GM19438 (cell line): ENCODE measurements around the gene GPX6.
"Not testable (repeated sequence)": the region's sequence is repeated elsewhere in the genome, so short reads cannot be mapped to it uniquely, and the experiment has no call there.

ENCODE experiments used
- ATAC-seq: cut with Tn5 transposase; IDR thresholded peaks from one replicate; pipeline ENCODE4 v1.9.1; 2021; ENCODE audit warnings: low read depth; ENCODE audit not compliant: unreplicated experiment

Gene GPX6

DNA sequence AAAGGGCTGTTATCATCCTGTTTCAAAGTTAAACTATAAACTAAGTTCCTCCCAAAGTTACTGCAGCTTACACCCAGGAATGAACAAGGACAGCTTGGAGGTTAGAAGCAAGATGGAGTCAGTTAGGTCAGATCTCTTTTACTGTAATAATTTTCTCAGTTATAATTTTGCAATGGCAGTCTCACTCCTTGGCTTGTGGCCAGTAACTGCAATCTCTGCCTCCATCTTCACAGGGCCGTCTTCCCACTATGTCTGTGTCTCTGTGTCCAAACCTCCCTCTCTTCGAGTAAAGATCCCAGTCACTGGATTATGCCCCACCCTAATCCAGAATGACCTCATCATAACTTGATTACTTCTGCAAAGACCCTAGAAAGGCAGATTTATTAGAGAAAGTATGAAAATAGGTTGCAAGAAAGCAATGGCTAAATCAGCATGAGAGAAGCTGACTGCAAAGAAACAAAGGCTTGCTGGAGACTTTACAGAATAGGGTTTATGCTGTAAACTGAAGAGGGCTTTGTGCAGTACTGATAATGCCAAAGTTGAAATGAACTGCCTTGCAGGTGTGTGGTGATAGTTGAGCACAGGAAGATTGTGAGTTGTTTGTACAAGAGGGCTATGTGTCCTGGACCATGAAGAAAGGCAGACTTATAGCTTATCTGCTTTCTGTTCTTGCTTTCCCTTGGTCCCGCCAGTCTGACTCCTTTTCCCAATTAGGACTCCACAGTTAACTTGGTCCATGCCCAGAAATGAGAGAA lies 28.4 kb downstream of the GPX6 start:
- ATAC-seq = no peak

DNA sequence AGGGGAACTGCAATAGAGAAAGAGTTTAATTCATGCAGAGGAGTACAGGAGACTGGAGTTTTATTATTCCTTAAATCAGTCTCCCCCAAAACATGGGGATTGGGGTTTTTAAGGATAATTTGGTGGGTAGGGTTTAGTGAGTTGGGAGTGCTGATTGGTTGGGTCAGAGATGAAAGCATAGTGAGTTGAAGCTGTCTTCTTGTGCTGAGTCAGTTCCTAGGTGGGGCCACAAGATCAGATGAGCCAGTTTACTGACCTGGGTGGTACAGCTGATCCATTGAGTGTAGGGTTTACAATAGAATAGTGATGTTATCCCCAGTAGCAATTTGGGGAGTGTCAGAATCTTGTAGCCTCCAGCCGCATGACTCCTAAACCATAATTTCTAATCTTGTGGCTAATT lies 29.1 kb downstream of the GPX6 start:
- no peak for ATAC-seq

DNA sequence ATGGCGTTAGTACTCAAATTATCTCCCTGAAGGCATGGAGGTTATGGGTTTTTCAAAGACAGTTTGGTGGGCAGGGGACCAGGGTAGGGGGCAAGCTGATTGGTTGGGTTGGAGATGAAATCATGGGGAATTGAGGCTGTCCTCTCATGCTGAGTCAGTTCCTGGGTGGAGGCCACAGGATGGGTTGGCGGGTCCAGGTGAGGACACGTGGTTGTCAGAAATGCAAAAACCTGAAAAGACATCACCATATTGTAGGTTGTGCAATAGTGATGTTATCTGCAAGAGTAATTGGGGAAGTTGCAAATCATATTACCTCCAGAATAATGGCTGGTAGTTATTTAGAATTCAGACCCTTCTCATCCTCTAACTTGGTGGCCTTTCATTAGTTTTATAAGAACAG lies 30.1 kb downstream of the GPX6 start:
- ATAC-seq = no peak

DNA sequence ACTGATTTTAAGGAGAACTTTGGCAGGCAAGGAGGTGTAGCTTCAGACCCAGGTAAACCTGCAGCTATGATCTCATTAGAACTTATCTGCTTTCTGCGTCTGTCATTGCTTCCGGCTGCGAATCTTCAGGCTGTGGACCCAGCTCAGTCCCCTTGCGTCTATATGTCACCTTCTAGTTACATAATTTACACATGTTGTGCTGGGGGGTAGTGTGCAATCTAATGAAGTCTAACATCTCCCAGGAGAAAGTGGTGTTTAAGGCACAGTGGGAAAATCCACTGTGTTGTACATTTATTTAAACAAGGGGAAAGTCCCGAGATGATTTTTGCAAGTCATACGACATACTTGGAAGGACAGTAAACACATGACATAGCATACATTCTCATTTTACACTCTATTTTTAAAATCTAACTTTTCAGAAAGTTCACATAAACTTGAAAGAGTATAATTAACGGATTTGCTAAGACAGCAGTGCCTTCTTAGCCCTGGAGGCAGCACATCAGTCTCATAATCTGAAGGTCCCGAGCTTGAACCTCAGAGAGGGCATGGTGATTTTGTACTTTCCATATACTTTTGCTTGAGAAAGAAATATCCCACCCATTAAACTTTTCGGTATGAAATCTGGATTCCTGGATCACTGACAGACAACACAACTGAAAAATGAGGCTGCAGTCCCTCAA lies 35.2 kb downstream of the GPX6 start:
- no peak for ATAC-seq

DNA sequence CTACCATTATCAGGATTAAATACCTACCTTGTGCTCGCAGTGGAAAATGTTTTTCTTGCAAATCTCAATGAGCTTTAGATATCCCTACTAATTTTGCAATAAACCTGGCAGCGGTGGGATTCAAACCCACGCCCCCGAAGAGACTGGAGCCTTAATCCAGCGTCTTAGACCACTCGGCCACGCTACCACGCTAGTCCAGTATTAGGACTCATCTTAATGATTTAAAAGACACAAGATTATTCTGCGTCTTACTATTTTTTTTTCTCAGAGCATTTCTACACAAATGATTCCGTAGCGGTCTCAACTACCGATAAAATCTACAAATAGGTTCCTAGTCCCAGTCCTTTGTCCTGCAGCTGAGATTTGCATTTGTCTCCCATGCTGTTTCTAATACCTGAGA lies 37.1 kb downstream of the GPX6 start:
- ATAC-seq = no peak

DNA sequence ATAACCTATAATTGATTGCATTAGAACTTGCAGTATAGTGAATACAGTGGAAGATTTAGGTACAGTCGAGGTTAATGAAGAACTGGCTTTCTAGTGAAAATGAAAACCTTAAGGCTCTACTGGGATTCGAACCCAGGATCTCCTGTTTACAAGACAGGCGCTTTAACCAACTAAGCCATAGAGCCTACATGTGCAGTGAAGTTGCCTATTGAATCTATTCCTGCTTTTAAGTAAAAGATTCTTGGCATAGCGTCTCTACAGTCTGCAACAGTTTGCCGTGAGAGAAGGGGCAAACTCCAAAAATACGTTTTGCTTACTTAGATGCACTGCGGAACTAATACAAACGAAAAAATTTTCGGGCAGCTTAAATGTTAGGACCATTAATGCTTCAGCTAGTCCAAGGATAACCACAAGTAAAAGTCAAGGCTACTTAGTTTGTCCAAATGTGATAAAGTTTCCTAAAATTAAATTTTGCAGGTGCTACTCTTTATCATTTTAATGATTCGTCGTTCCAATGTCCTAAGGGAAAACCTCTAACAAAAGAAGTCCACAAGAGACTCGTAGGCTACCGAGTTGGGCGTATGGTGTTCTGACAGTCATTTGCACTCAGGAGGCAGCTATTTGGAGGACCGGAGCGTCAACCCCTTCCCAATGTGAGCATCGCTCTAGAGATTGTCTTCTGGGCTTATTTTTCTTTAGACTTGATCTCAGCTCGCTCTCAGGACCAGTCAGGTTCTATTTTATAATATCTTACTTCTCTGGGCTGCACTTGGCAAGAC lies 41.0 kb downstream of the GPX6 start:
- no peak for ATAC-seq

DNA sequence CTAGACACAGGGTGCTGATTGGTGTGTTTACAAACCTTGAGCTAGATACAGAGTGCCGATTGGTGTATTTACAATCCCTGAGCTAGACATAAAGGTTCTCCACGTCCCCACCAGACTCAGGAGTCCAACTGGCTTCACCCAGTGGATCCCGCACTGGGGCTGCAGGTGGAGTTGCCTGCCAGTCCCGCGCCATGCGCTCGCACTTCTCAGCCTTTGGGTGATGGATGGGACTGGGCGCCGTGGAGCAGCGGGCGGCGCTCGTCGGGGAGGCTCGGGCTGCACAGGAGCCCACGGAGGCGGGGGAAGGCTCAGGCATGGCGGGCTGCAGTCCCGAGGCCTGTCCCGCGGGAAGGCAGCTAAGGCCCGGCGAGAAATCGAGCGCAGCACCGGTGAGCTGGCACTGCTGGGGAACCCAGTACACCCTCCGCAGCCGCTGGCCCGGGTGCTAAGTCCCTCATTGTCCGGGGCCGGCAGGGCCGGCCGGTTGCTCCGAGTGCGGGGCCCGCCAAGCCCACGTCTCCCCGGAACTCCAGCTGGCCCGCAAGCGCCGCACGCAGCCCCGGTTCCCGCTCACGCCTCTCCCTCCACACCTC lies 46.3 kb downstream of the GPX6 start:
- not testable (repeated sequence) for ATAC-seq

DNA sequence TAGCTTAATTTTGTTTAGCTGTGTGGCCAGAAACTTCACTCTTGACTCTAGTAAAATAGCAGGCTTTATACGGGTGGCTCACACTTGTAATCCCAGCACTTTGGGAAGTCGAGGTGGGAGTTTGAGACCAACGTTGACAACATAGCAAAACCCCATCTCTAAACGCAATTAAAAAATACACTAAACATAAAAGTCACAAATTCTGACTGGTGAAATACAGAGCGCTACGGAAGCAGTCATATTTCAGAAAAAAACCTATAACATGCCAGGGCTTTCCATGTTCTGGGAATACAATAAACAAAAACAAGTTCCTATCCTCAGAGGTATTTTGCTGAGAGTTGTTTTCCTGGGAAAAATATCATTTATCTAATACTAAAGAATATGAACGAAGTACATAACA lies 47.5 kb downstream of the GPX6 start:
- no peak for ATAC-seq

DNA sequence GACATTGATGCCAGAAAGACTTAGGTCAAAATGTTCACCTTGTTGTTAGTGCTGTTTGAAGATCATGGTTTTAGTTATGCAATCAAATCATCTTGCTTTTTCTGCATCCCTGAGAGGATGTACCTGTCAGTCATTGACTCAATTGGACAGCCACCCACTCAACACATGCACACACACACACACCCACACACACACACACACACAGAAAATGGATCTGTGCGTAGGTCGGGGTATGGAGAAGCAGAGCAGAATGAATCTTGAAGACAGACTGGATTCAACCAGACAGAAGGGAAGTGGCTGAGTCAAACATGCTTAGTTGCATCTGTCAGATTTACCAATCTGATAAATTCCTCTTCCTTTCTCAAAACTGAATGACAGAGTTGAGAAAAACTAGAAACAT lies 53.2 kb downstream of the GPX6 start:
- no peak for ATAC-seq

DNA sequence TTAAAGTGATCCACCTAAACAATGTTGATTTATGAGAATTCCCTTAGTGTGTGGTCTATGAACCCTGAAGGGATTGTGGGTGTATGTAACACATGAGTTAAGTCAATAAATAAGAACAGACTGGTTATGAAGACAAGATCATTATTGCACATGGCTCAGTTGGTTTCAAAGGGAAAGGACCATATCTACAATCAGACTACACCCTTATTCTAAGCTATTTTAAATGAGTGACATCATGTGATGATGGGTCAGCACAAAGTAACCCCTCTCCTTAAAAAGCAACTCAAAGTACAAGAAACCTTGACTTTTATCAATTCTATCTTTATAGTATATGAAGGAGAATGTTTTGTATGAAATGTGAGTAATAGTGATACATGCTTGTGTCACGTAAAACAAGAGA lies 57.0 kb downstream of the GPX6 start:
- no peak for ATAC-seq
